Muscle layer of duodenum (tissue), 2 donors: ENCODE data around the gene NOP14.
"Not testable (repeated sequence)": the region's sequence is repeated elsewhere in the genome, so short reads cannot be mapped to it uniquely, and the experiment has no call there.

ENCODE experiments used
- H3K27ac ChIP-seq: one replicate; pipeline ENCODE4 v1.7.0; 2013; ENCODE audit warnings: mild to moderate bottlenecking, low read length
- H3K27me3 ChIP-seq: one replicate; pipeline ENCODE4 v1.7.0; 2013; ENCODE audit warnings: low read depth, mild to moderate bottlenecking, control low read depth, low read length
- H3K36me3 ChIP-seq, 2 donors: one replicate each; pipeline ENCODE4 v1.7.0; 2013; ENCODE audit warnings: low read length in 2 of 2, control low read depth in 1 of 2, mild to moderate bottlenecking in 1 of 2; ENCODE audit not compliant: insufficient read depth in 2 of 2, control insufficient read depth in 1 of 2
- H3K4me1 ChIP-seq, 2 donors: one replicate each; pipeline ENCODE4 v1.7.0; 2013; ENCODE audit warnings: low read length in 2 of 2, mild to moderate bottlenecking in 2 of 2, control low read depth in 1 of 2, moderate library complexity in 1 of 2; ENCODE audit not compliant: insufficient read depth in 2 of 2, control insufficient read depth in 1 of 2
- H3K4me3 ChIP-seq, 2 donors: one replicate each; pipeline ENCODE4 v1.7.0; 2013; ENCODE audit warnings: low read length in 2 of 2, low read depth in 1 of 2, mild to moderate bottlenecking in 1 of 2
- H3K9me3 ChIP-seq, 2 donors: one replicate each; pipeline ENCODE4 v1.7.0; 2013; ENCODE audit warnings: low read length in 2 of 2, control low read depth in 1 of 2, mild to moderate bottlenecking in 1 of 2; ENCODE audit not compliant: control insufficient read depth in 1 of 2
- donor health status: healthy.

Gene NOP14

DNA sequence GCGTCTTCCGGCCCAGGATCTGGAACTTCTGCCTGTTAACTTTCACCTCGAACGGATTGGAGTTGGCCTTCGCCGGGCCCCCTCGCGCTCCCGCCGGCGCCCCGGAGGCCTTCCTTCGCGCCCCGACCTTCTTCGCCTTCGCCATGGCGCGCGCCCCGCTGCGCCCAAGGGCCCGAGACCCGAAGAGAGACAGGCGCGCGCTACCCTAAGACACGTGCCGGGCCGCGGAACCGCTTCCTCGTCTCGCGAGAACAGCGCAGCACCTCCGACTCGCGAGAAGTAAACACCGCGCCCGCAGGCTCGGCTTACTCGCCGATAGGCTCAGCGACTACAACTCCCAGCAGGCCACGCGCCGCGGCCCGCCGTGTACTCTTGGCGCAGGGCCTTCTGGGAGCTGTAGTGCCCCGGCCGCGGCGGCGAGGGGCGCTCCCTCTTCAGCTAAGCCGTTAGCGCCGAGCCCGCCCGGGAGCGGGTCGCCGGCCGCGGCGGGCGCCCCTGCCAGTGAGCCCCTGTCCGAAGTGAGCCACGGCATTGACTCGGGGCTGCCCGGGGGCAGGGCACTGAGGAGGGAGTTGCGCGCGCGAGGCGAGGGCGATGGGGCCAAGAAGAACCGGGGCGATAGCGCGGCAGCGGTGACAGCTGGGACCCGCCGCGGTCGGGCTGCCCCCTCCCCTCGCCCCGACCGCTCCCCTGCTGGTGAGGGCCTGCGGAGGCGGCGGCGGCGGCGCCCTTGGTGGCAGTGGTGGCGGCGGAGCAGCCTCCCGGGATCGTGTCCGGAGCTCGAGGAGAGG lies at the start of gene NOP14, which contains the start of gene GRK4:
Gene NOP14, minus strand, starts transcription at position 232 of the 791 bp plus-strand sequence. Its CDS starts 87 bp downstream, at position 145.
Gene GRK4, plus strand, starts transcription at position 397 of the 791 bp plus-strand sequence. CDS start 500 bp downstream, outside the sequence.
- H3K27me3 ChIP-seq, result no peaks in the 10 kb centered on the region
- H3K27ac ChIP-seq, result peak within 1 kb of the TSS; percentile 56
- no peaks in the 10 kb centered on the region for H3K9me3 ChIP-seq
- peaks cover 12 to 15% of the 10 kb centered on the region in 2 donors for H3K4me1 ChIP-seq
- H3K36me3 ChIP-seq, result peaks cover 0 to 8% of the 10 kb centered on the region in 2 donors
- H3K4me3 ChIP-seq, result peak within 1 kb of the TSS; percentile 89 to 99

DNA sequence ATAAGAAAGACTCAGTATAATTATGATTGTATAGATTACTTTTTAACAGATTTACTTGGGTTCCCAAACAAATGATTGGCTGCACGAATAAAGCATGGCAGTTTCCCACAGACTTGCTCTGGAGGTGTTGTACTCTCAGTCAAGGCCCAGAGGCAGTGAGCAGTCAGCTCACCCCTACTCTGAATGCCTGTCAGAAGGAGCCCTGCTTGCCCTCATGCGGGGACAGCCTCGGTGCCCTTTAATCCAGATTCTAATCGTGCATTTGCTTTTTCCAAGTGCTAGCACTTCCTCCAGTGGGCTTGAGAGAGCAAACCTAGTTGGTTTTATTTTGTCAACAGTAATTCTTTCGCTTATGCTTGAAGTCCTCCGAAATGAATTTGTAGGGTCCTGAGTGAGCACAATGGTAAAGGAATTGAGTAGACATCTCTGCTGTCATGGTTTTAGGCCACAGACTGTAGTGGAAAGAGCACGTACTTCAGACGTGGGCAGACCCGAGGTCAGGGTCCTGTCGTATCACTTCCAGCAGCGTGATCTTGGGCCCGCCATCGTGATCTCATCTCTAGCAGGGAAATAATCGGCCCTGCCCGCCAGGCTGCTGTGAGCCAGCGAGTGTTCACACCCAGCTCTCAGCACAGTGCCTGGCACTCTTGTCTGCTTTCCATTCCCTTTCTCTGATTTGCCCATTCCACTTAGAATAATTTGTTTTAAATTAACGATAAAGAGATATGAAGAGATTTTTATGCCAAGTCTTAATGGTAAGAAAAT lies 48.4 kb upstream of the NOP14 start:
- no peaks in the 10 kb centered on the region for H3K27me3 ChIP-seq
- H3K4me1 ChIP-seq, result no peaks in the 10 kb centered on the region
- no peaks in the 10 kb centered on the region for H3K36me3 ChIP-seq
- no peak overlapping the region for H3K4me3 ChIP-seq
- H3K9me3 ChIP-seq, result no peaks in the 10 kb centered on the region
- H3K27ac ChIP-seq, result no peak overlapping the region

GRCh38 chr4:3010998-3011397 lies 47.8 kb upstream of the NOP14 start:
- Histone ChIP-seq H3K4me1 (no peaks in the 10 kb centered on the region), H3K27ac (no peak overlapping the region), H3K36me3 (no peaks in the 10 kb centered on the region), H3K9me3 (no peaks in the 10 kb centered on the region), H3K4me3 (no peak overlapping the region), H3K27me3 (no peaks in the 10 kb centered on the region)

GRCh38 chr4:3010577-3010976 lies 47.4 kb upstream of the NOP14 start:
- Histone ChIP-seq H3K9me3 (no peaks in the 10 kb centered on the region), H3K27ac (no peak overlapping the region), H3K4me1 (no peaks in the 10 kb centered on the region), H3K27me3 (no peaks in the 10 kb centered on the region), H3K4me3 (no peak overlapping the region), H3K36me3 (no peaks in the 10 kb centered on the region)

GRCh38 chr4:3009422-3009821 lies 46.2 kb upstream of the NOP14 start:
- H3K27ac ChIP-seq, result no peak overlapping the region
- H3K4me3 ChIP-seq, result no peak overlapping the region
- no peaks in the 10 kb centered on the region for H3K9me3 ChIP-seq
- no peaks in the 10 kb centered on the region for H3K4me1 ChIP-seq
- no peaks in the 10 kb centered on the region for H3K27me3 ChIP-seq
- no peaks in the 10 kb centered on the region for H3K36me3 ChIP-seq

DNA sequence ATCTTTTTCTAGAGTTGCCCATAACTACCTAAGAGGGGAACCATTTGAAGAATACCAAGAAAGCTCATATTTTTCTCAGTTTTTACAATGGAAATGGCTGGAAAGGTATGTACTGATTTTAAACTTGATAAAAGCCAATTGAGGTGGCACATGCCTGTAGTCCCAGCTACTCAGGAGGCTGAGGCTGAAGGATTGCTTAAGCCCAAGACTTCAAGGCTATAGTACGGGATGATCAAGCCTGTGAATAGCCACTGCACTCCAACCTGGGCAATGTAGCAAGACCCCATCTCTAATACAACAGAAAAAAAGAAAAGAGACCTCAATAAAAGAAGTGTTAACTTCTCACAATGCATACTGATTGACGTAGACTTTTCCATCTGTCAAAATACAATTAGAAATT lies 44.5 kb upstream of the NOP14 start:
- H3K9me3 ChIP-seq, result no peaks in the 10 kb centered on the region
- H3K27ac ChIP-seq, result no peak overlapping the region
- H3K27me3 ChIP-seq, result no peaks in the 10 kb centered on the region
- no peaks in the 10 kb centered on the region for H3K36me3 ChIP-seq
- H3K4me1 ChIP-seq, result no peaks in the 10 kb centered on the region
- H3K4me3 ChIP-seq, result no peak overlapping the region

DNA sequence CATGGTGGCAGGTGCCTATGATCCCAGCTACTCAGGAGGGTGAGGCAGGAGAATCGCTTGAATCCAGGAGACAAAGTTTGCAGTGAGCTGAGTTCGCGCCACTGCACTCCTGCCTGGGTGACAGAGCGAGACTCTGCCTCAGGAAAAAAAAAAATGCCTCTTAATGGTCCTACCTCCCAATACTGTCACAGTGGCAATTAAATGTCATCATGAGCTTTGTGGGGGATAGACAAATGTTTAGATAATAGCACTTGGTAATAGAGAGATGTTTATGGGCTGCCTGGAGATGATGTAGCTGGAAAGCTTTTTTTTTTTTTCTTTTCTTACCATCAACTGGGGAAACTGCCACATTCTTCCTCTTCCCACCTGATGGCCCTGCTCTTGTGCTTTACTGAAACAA lies 33.2 kb upstream of the NOP14 start:
- Histone ChIP-seq H3K27ac (no peak overlapping the region), H3K4me3 (no peak overlapping the region), H3K9me3 (no peaks in the 10 kb centered on the region), H3K4me1 (no peaks in the 10 kb centered on the region), H3K27me3 (no peaks in the 10 kb centered on the region), H3K36me3 (no peaks in the 10 kb centered on the region)

GRCh38 chr4:2995546-2996265 lies 32.5 kb upstream of the NOP14 start:
- H3K27me3 ChIP-seq, result no peaks in the 10 kb centered on the region
- no peaks in the 10 kb centered on the region for H3K9me3 ChIP-seq
- H3K4me1 ChIP-seq, result no peaks in the 10 kb centered on the region
- H3K4me3 ChIP-seq, result no peak overlapping the region
- H3K27ac ChIP-seq, result no peak overlapping the region
- H3K36me3 ChIP-seq, result no peaks in the 10 kb centered on the region

DNA sequence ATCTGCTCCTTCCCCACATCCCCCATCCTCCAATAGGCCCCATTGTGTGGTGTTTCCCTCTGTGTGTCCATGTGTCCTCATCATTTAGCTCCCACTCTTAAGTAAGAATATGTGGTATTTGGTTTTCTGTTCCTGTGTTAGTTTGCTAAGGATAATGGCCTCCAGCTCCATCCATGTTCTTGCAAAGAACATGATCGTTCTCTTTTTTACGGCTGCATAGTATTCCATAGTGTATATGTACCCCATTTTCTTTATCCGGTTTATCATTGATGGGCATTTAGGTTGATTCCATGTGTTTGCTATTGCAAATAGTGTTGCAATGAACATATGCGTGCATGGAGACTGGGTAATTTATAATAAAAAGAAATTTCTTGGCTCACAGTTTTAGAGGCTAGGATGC lies 31.7 kb upstream of the NOP14 start:
- Histone ChIP-seq H3K27me3 (no peaks in the 10 kb centered on the region), H3K27ac (no peak overlapping the region), H3K9me3 (no peaks in the 10 kb centered on the region), H3K4me3 (no peak overlapping the region), H3K4me1 (no peaks in the 10 kb centered on the region), H3K36me3 (no peaks in the 10 kb centered on the region)

DNA sequence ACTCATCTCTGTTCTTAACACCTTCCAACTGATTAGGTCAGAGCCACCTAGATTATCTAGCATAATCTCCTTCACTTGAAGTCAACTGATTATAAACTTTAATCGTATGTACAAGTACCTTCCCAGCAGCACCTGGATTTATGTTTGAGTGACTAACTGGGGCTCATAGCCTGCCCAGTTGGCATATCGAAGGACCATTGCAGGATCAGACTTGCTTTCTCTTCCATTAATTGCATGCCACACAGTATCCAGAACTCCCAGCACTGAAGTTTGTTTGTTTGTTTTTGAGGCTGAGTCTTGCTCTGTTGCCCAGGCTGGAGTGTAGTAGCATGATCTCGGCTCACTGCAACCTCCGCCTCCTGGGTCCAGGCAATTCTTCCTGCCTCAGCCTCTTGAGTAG lies 28.0 kb upstream of the NOP14 start:
- H3K27ac ChIP-seq, result no peak overlapping the region
- no peaks in the 10 kb centered on the region for H3K4me1 ChIP-seq
- H3K4me3 ChIP-seq, result no peak overlapping the region
- no peaks in the 10 kb centered on the region for H3K36me3 ChIP-seq
- H3K27me3 ChIP-seq, result no peaks in the 10 kb centered on the region
- no peaks in the 10 kb centered on the region for H3K9me3 ChIP-seq

GRCh38 chr4:2983715-2984114 lies 20.5 kb upstream of the NOP14 start:
- H3K4me3 ChIP-seq, H3K4me1 ChIP-seq, H3K27me3 ChIP-seq, H3K9me3 ChIP-seq, H3K36me3 ChIP-seq, H3K27ac ChIP-seq: not testable (repeated sequence)
